Mesenchymal stem cell (in vitro differentiated cells and primary cell): Measurements from ENCODE around the gene CENPC.

Experiments
- DNase-seq: peaks from one replicate; pipeline ENCODE4 v3.0.0-alpha.2; 2013
- H2AFZ ChIP-seq: one replicate; pipeline ENCODE4 v1.6.1; 2013; ENCODE audit warnings: low read depth, mild to moderate bottlenecking, control low read depth, inconsistent platforms, low read length, moderate library complexity
- H2AK5ac ChIP-seq: 2 replicates; pipeline ENCODE4 v1.6.1; 2013; ENCODE audit warnings: low read length, moderate library complexity, mild to moderate bottlenecking, inconsistent platforms; ENCODE audit not compliant: severe bottlenecking
- H2BK120ac ChIP-seq: one replicate; pipeline ENCODE4 v1.6.1; 2013; ENCODE audit warnings: low read depth, mild to moderate bottlenecking, inconsistent platforms, low read length, moderate library complexity
- H2BK12ac ChIP-seq, 2 experiments: one replicate each; pipeline ENCODE4 v1.6.1; 2013; ENCODE audit warnings: inconsistent platforms in 2 of 2, low read length in 2 of 2, mild to moderate bottlenecking in 2 of 2, moderate library complexity in 2 of 2, control low read depth in 1 of 2
- H2BK15ac ChIP-seq: one replicate; pipeline ENCODE4 v1.6.1; 2013; ENCODE audit warnings: mild to moderate bottlenecking, low read depth, inconsistent platforms; ENCODE audit not compliant: poor library complexity, severe bottlenecking
- H2BK5ac ChIP-seq: 2 replicates; pipeline ENCODE4 v1.6.1; 2013; ENCODE audit warnings: low read depth, mild to moderate bottlenecking, low read length, control low read depth, inconsistent platforms; ENCODE audit not compliant: poor library complexity, severe bottlenecking
- H3K14ac ChIP-seq, 2 experiments: one replicate each; pipeline ENCODE4 v1.6.1; 2013; ENCODE audit warnings: inconsistent platforms in 2 of 2, low read length in 2 of 2, control low read depth in 1 of 2, mild to moderate bottlenecking in 1 of 2, moderate library complexity in 1 of 2
- H3K18ac ChIP-seq, 2 experiments: one replicate each; pipeline ENCODE4 v1.6.1; 2013; ENCODE audit warnings: inconsistent platforms in 2 of 2, low read length in 2 of 2, control low read depth in 1 of 2, low read depth in 1 of 2, mild to moderate bottlenecking in 1 of 2
- H3K23ac ChIP-seq, 2 experiments: one replicate each; pipeline ENCODE4 v1.6.1; 2013; ENCODE audit warnings: inconsistent platforms in 2 of 2, low read length in 2 of 2, mild to moderate bottlenecking in 2 of 2, moderate library complexity in 2 of 2, control low read depth in 1 of 2
- H3K27ac ChIP-seq: 2 replicates; pipeline ENCODE4 v1.5.1; 2013; ENCODE audit warnings: mild to moderate bottlenecking, moderate library complexity, low read length, control low read depth, inconsistent platforms; ENCODE audit not compliant: poor library complexity, severe bottlenecking
- H3K27me3 ChIP-seq, 2 experiments: 2 replicates each; pipeline versions ENCODE4 v1.6.1 to v1.7.0; 2013; ENCODE audit warnings: low read length in 2 of 2, mild to moderate bottlenecking in 2 of 2, moderate library complexity in 2 of 2, control low read depth in 1 of 2, inconsistent platforms in 1 of 2; ENCODE audit not compliant: control insufficient read depth in 1 of 2, insufficient read depth in 1 of 2
- H3K36me3 ChIP-seq, 2 experiments: 2 replicates each; pipeline versions ENCODE4 v1.6.1 to v1.7.0; 2013; ENCODE audit warnings: low read length in 2 of 2, control low read depth in 1 of 2, inconsistent platforms in 1 of 2, low read depth in 1 of 2, mild to moderate bottlenecking in 1 of 2; ENCODE audit not compliant: insufficient read depth in 2 of 2, control insufficient read depth in 1 of 2
- H3K4ac ChIP-seq, 2 experiments: one replicate each; pipeline ENCODE4 v1.6.1; 2013; ENCODE audit warnings: inconsistent platforms in 2 of 2, low read length in 2 of 2, mild to moderate bottlenecking in 2 of 2, moderate library complexity in 2 of 2, control low read depth in 1 of 2, low read depth in 1 of 2
- H3K4me1 ChIP-seq: 2 replicates; pipeline ENCODE4 v1.6.1; 2013; ENCODE audit warnings: low read depth, low read length, control low read depth; ENCODE audit not compliant: control insufficient read depth, insufficient read depth
- H3K4me2 ChIP-seq: 2 replicates; pipeline ENCODE4 v1.6.1; 2013; ENCODE audit warnings: low read length, mild to moderate bottlenecking, inconsistent platforms; ENCODE audit not compliant: poor library complexity, severe bottlenecking
- H3K4me3 ChIP-seq, 2 experiments: 2 replicates each; pipeline versions ENCODE4 v1.5.1 to v1.7.0; 2013; ENCODE audit warnings: low read length in 2 of 2, mild to moderate bottlenecking in 2 of 2, control low read depth in 1 of 2, low read depth in 1 of 2; ENCODE audit not compliant: insufficient read depth in 1 of 2
- H3K79me1 ChIP-seq: replicated peaks from 2 replicates; pipeline ENCODE4 v1.6.1; 2013; ENCODE audit warnings: mild to moderate bottlenecking, control low read depth, low read length, inconsistent platforms; ENCODE audit not compliant: poor library complexity, severe bottlenecking
- H3K9ac ChIP-seq: 2 replicates; pipeline ENCODE4 v1.7.0; 2013; ENCODE audit warnings: mild to moderate bottlenecking, low read length, moderate library complexity
- H3K9me3 ChIP-seq: 2 replicates; pipeline ENCODE4 v1.7.0; 2013; ENCODE audit warnings: mild to moderate bottlenecking, low read length; ENCODE audit not compliant: control insufficient read depth
- H4K8ac ChIP-seq: one replicate; pipeline ENCODE4 v1.6.1; 2013; ENCODE audit warnings: inconsistent platforms, mild to moderate bottlenecking, low read length, moderate library complexity
- H4K91ac ChIP-seq: one replicate; pipeline ENCODE4 v1.6.1; 2013; ENCODE audit warnings: mild to moderate bottlenecking, low read length, inconsistent platforms
- WGBS: methylation state at CpG from one replicate; pipeline ENCODE4 v1.1.7; 2013; ENCODE audit warnings: mixed read lengths; 5-methylcytosine and 5-hydroxymethylcytosine counted together

The CENPC gene

DNA sequence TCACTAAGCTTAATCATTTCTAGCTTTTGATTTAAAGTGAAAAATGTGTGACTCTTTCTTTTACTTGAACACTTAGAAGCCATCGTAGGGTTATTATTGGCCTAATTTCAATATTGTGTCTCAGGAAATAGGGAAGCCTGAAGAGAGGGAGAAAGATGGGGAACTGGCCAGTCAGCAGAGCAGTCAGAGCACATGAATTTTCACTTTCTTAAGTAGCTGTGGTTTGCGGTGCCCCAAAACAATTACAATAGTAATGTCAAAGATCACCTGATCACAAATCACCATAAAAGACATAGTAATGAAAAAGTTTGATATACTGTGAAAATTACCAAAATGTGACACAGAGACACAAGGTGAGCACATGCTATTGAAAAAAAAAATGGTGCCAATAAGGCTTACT lies 45.5 kb downstream of the CENPC start:
- no peak overlapping the region for H3K14ac ChIP-seq
- no peak overlapping the region for H4K8ac ChIP-seq
- no peak for DNase-seq
- no peak overlapping the region for H2BK15ac ChIP-seq
- no peak overlapping the region for H3K18ac ChIP-seq
- no peak overlapping the region for H3K23ac ChIP-seq
- peaks cover 0 to 60% of the 10 kb centered on the region in 2 experiments for H3K36me3 ChIP-seq
- H3K79me1 ChIP-seq, result peaks cover 18% of the 10 kb centered on the region
- no peak overlapping the region for H2AK5ac ChIP-seq
- no peak overlapping the region for H2BK120ac ChIP-seq
- no peak overlapping the region for H3K4me2 ChIP-seq
- no peak overlapping the region for H2BK12ac ChIP-seq
- H3K27me3 ChIP-seq, result no peaks in the 10 kb centered on the region
- no peak overlapping the region for H4K91ac ChIP-seq
- no peak overlapping the region for H3K27ac ChIP-seq
- no peak overlapping the region for H3K4me3 ChIP-seq
- H3K9me3 ChIP-seq, result no peaks in the 10 kb centered on the region
- no peak overlapping the region for H2BK5ac ChIP-seq
- no peak overlapping the region for H3K4ac ChIP-seq
- H2AFZ ChIP-seq, result no peak overlapping the region
- no peaks in the 10 kb centered on the region for H3K4me1 ChIP-seq
- no peak overlapping the region for H3K9ac ChIP-seq
- WGBS, result 100% methylated on average over 1 of the region's 2 CpGs

- no peak overlapping the region for H2AFZ ChIP-seq
- H2BK15ac ChIP-seq, result no peak overlapping the region
- H3K27me3 ChIP-seq, result no peaks in the 10 kb centered on the region
- no peak overlapping the region for H2BK120ac ChIP-seq
- no peak overlapping the region for H3K9ac ChIP-seq
- no peak overlapping the region for H3K23ac ChIP-seq
- WGBS, result 63% methylated on average over 5 of the region's 5 CpGs
- no peak overlapping the region for H3K4ac ChIP-seq
- H3K4me2 ChIP-seq, result no peak overlapping the region
- peak overlapping the region; percentile 69 for H3K27ac ChIP-seq
- H2BK12ac ChIP-seq, result no peak overlapping the region
- no peak overlapping the region for H4K8ac ChIP-seq
- peaks cover 1% of the 10 kb centered on the region for H3K4me1 ChIP-seq
- H3K36me3 ChIP-seq, result peaks cover 0 to 60% of the 10 kb centered on the region in 2 experiments
- H2AK5ac ChIP-seq, result no peak overlapping the region
- H2BK5ac ChIP-seq, result no peak overlapping the region
- no peak overlapping the region for H3K4me3 ChIP-seq
- H3K14ac ChIP-seq, result no peak overlapping the region
- DNase-seq, result peak; percentile 64
- H3K79me1 ChIP-seq, result peaks cover 16% of the 10 kb centered on the region
- peak overlapping the region in 1 of 2 experiments; percentile 37 for H3K18ac ChIP-seq
- no peak overlapping the region for H4K91ac ChIP-seq
- peaks cover 7% of the 10 kb centered on the region for H3K9me3 ChIP-seq
Measured at GRCh38 chr4:67483868-67484602, 61.3 kb downstream of the CENPC start.

DNA sequence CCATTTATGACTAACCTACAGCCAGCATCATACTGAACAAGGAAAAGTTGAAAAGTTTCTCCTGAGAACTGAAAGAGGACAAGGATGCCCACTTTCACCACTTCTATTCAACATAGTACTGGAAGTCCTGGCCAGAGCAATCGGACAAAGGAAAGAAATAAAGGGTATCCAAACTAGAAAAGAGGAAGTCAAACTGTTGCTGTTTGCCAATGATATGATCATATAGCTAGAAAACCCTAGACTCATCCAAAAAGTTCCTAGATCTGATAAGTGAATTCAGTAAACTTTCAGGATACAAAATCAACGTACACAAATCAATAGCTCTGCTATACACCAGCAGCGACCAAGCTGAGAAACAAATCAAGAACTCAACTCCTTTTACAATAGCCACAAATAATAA lies 64.5 kb downstream of the CENPC start:
- Histone ChIP-seq H3K9ac (no peak overlapping the region), H3K27me3 (no peaks in the 10 kb centered on the region), H2BK5ac (no peak overlapping the region), H3K9me3 (peaks cover 14% of the 10 kb centered on the region), H2BK12ac (no peak overlapping the region), H2AFZ (no peak overlapping the region), H3K36me3 (peaks cover 9 to 67% of the 10 kb centered on the region in 2 experiments), H3K4me1 (peaks cover 1% of the 10 kb centered on the region), H3K14ac (no peak overlapping the region), H3K23ac (no peak overlapping the region), H2BK15ac (no peak overlapping the region), H2BK120ac (no peak overlapping the region), H3K4ac (no peak overlapping the region), H3K4me2 (no peak overlapping the region), H3K79me1 (peaks cover 29% of the 10 kb centered on the region), H3K4me3 (no peak overlapping the region), H3K27ac (no peak overlapping the region), H2AK5ac (no peak overlapping the region), H4K8ac (no peak overlapping the region), H4K91ac (no peak overlapping the region), H3K18ac (no peak overlapping the region)
- WGBS, result no CpG with 5 or more reads among the region's 3 CpGs
- DNase-seq, result no peak

GRCh38 chr4:67475155-67475554 lies 70.1 kb downstream of the CENPC start:
- H3K18ac ChIP-seq, result no peak overlapping the region
- H2BK12ac ChIP-seq, result no peak overlapping the region
- H2BK15ac ChIP-seq, result no peak overlapping the region
- no peak overlapping the region for H2AFZ ChIP-seq
- no peaks in the 10 kb centered on the region for H3K4me1 ChIP-seq
- no peak overlapping the region for H3K14ac ChIP-seq
- no peak overlapping the region for H4K8ac ChIP-seq
- no peak overlapping the region for H4K91ac ChIP-seq
- H3K4me2 ChIP-seq, result no peak overlapping the region
- H3K9me3 ChIP-seq, result peaks cover 7% of the 10 kb centered on the region
- no peak overlapping the region for H3K9ac ChIP-seq
- WGBS, result 96% methylated on average over 4 of the region's 4 CpGs
- peaks cover 17% of the 10 kb centered on the region for H3K79me1 ChIP-seq
- H2AK5ac ChIP-seq, result no peak overlapping the region
- no peak overlapping the region for H2BK120ac ChIP-seq
- H2BK5ac ChIP-seq, result no peak overlapping the region
- no peak overlapping the region for H3K4ac ChIP-seq
- DNase-seq, result no peak
- H3K4me3 ChIP-seq, result no peak overlapping the region
- H3K27me3 ChIP-seq, result no peaks in the 10 kb centered on the region
- H3K23ac ChIP-seq, result no peak overlapping the region
- peaks cover 14 to 75% of the 10 kb centered on the region in 2 experiments for H3K36me3 ChIP-seq
- H3K27ac ChIP-seq, result no peak overlapping the region
